Activated T-cell treated with anti-CD3 and anti-CD28 coated beads, Interleukin-2, amount 50 U/mL, for 4 hours (primary cell): ENCODE measurements around the gene PIEZO1. TPM values are rescaled to one million over a fixed set of nuclear protein-coding genes. Genes with fewer than 3 reads are reported as not detected.
A peak's percentile ranks its signal among the peaks of the same experiment; 100 is the strongest.

Experiments used
- ATAC-seq, 2 donors: fragments of 200-7000 bp; cut with Tn5 transposase; one replicate each; pipeline ENCODE4 v1.10.0; 2021
- DNase-seq: peaks from one replicate; pipeline ENCODE4 v3.0.0-alpha.2; 2020
- H3K27me3 Mint-ChIP-seq: one replicate; pipeline ENCODE4 v1.8.0; 2021; ENCODE audit warnings: low read depth, mixed read lengths
- H3K36me3 Mint-ChIP-seq: one replicate; pipeline ENCODE4 v1.8.0; 2022; ENCODE audit warnings: mixed read lengths; ENCODE audit not compliant: insufficient read depth
- H3K4me1 Mint-ChIP-seq: one replicate; pipeline ENCODE4 v1.8.0; 2021; ENCODE audit warnings: low read depth, mixed read lengths
- H3K4me3 Mint-ChIP-seq: one replicate; pipeline ENCODE4 v1.8.0; 2021; ENCODE audit warnings: mild to moderate bottlenecking, moderate library complexity, mixed read lengths
- H3K9me3 Mint-ChIP-seq: one replicate; pipeline ENCODE4 v1.8.0; 2021; ENCODE audit warnings: mixed read lengths
- total RNA-seq, 3 donors: library from RNA; stranded (reverse); gene quantifications; one replicate each; pipeline ENCODE4 v1.2.1, GENCODE V29; 2021

PIEZO1 gene
- total RNA-seq, 3 donors from 2014 or later, result 116 to 171 (median 139) TPM

GRCh38 chr16:88697831-88698615 is 87.0 kb downstream of the PIEZO1 start:
- DNase-seq, result no peak
- H3K4me3 Mint-ChIP-seq, result no peak overlapping the region
- H3K27me3 Mint-ChIP-seq, result no peaks in the 10 kb centered on the region
- no peak for ATAC-seq
- no peaks in the 10 kb centered on the region for H3K9me3 Mint-ChIP-seq
- peaks cover 43% of the 10 kb centered on the region for H3K4me1 Mint-ChIP-seq
- peaks cover 2% of the 10 kb centered on the region for H3K36me3 Mint-ChIP-seq

- no peaks in the 10 kb centered on the region for H3K9me3 Mint-ChIP-seq
- peaks cover 43% of the 10 kb centered on the region for H3K4me1 Mint-ChIP-seq
- ATAC-seq (no peak), DNase-seq (no peak)
- H3K4me3 Mint-ChIP-seq, result no peak overlapping the region
- peaks cover 2% of the 10 kb centered on the region for H3K36me3 Mint-ChIP-seq
- H3K27me3 Mint-ChIP-seq, result no peaks in the 10 kb centered on the region
Observed at GRCh38 chr16:88697116-88697830, 87.7 kb downstream of the PIEZO1 start.

GRCh38 chr16:88696441-88696840 is 88.6 kb downstream of the PIEZO1 start:
- no peak overlapping the region for H3K4me3 Mint-ChIP-seq
- H3K36me3 Mint-ChIP-seq, result peaks cover 2% of the 10 kb centered on the region
- ATAC-seq (no peak), DNase-seq (no peak)
- H3K27me3 Mint-ChIP-seq, result no peaks in the 10 kb centered on the region
- no peaks in the 10 kb centered on the region for H3K9me3 Mint-ChIP-seq
- H3K4me1 Mint-ChIP-seq, result peaks cover 43% of the 10 kb centered on the region

GRCh38 chr16:88695753-88696152 is 89.3 kb downstream of the PIEZO1 start:
- DNase-seq, result no peak
- Mint-ChIP-seq H3K9me3 (no peaks in the 10 kb centered on the region), H3K36me3 (peaks cover 2% of the 10 kb centered on the region), H3K4me1 (peaks cover 47% of the 10 kb centered on the region), H3K4me3 (no peak overlapping the region), H3K27me3 (no peaks in the 10 kb centered on the region)
- no peak for ATAC-seq

- H3K4me3 Mint-ChIP-seq, result no peak overlapping the region
- no peak for DNase-seq
- H3K9me3 Mint-ChIP-seq, result no peaks in the 10 kb centered on the region
- peaks cover 50% of the 10 kb centered on the region for H3K4me1 Mint-ChIP-seq
- peaks cover 2% of the 10 kb centered on the region for H3K36me3 Mint-ChIP-seq
- H3K27me3 Mint-ChIP-seq, result no peaks in the 10 kb centered on the region
- no peak for ATAC-seq
Observed at GRCh38 chr16:88695218-88695617, 89.8 kb downstream of the PIEZO1 start.

GRCh38 chr16:88694221-88695087 is 90.6 kb downstream of the PIEZO1 start:
- no peaks in the 10 kb centered on the region for H3K9me3 Mint-ChIP-seq

GRCh38 chr16:88693420-88694177 is 91.4 kb downstream of the PIEZO1 start:
- Mint-ChIP-seq H3K27me3 (no peaks in the 10 kb centered on the region), H3K36me3 (peaks cover 2% of the 10 kb centered on the region), H3K9me3 (no peaks in the 10 kb centered on the region), H3K4me3 (no peak overlapping the region), H3K4me1 (peaks cover 50% of the 10 kb centered on the region)
- DNase-seq (no peak), ATAC-seq (no peak)

More at GRCh38 chr16:88694221-88695087, 90.6 kb downstream of the PIEZO1 start:
- Mint-ChIP-seq H3K36me3 (peaks cover 2% of the 10 kb centered on the region), H3K4me1 (peaks cover 47% of the 10 kb centered on the region), H3K4me3 (no peak overlapping the region), H3K27me3 (no peaks in the 10 kb centered on the region)
- ATAC-seq, result no peak
- DNase-seq, result no peak

- Mint-ChIP-seq H3K4me3 (no peak overlapping the region), H3K27me3 (no peaks in the 10 kb centered on the region), H3K36me3 (no peaks in the 10 kb centered on the region), H3K4me1 (peaks cover 49% of the 10 kb centered on the region), H3K9me3 (no peaks in the 10 kb centered on the region)
- ATAC-seq, result no peak
- no peak for DNase-seq
Observed at GRCh38 chr16:88692861-88693260, 92.2 kb downstream of the PIEZO1 start.

- Mint-ChIP-seq H3K4me1 (peaks cover 45% of the 10 kb centered on the region), H3K27me3 (no peaks in the 10 kb centered on the region), H3K36me3 (no peaks in the 10 kb centered on the region), H3K9me3 (no peaks in the 10 kb centered on the region), H3K4me3 (no peak overlapping the region)
- no peak for DNase-seq
- ATAC-seq, result peak; percentile 34 to 38
Observed at GRCh38 chr16:88691924-88692560, 93.0 kb downstream of the PIEZO1 start.

GRCh38 chr16:88691129-88691813 is 93.7 kb downstream of the PIEZO1 start:
- no peaks in the 10 kb centered on the region for H3K36me3 Mint-ChIP-seq
- no peaks in the 10 kb centered on the region for H3K27me3 Mint-ChIP-seq
- peaks cover 46% of the 10 kb centered on the region for H3K4me1 Mint-ChIP-seq
- DNase-seq, result no peak
- no peaks in the 10 kb centered on the region for H3K9me3 Mint-ChIP-seq
- no peak overlapping the region for H3K4me3 Mint-ChIP-seq
- ATAC-seq, result no peak

GRCh38 chr16:88690341-88691128 is 94.5 kb downstream of the PIEZO1 start:
- Mint-ChIP-seq H3K36me3 (no peaks in the 10 kb centered on the region), H3K4me1 (peaks cover 46% of the 10 kb centered on the region), H3K27me3 (no peaks in the 10 kb centered on the region), H3K4me3 (peak overlapping the region; percentile 20), H3K9me3 (no peaks in the 10 kb centered on the region)
- DNase-seq (no peak), ATAC-seq (no peak)

GRCh38 chr16:88688013-88688778 is 96.8 kb downstream of the PIEZO1 start:
- no peak overlapping the region for H3K4me3 Mint-ChIP-seq
- DNase-seq (no peak), ATAC-seq (no peak)
- peaks cover 64% of the 10 kb centered on the region for H3K4me1 Mint-ChIP-seq
- no peaks in the 10 kb centered on the region for H3K36me3 Mint-ChIP-seq
- H3K27me3 Mint-ChIP-seq, result no peaks in the 10 kb centered on the region
- H3K9me3 Mint-ChIP-seq, result no peaks in the 10 kb centered on the region
